Measurements from ENCODE around the gene HOXB7. TPM values are rescaled to one million over a fixed set of nuclear protein-coding genes. Genes with fewer than 3 reads are reported as not detected.

The HOXB7 gene
- total and polyA plus RNA-seq, 10 of the 15 experiments (the other 5 are each of a cell fraction or from before 2014, with no cell fraction given), result 2.8 to 7.4 (median 4.2) TPM

DNA sequence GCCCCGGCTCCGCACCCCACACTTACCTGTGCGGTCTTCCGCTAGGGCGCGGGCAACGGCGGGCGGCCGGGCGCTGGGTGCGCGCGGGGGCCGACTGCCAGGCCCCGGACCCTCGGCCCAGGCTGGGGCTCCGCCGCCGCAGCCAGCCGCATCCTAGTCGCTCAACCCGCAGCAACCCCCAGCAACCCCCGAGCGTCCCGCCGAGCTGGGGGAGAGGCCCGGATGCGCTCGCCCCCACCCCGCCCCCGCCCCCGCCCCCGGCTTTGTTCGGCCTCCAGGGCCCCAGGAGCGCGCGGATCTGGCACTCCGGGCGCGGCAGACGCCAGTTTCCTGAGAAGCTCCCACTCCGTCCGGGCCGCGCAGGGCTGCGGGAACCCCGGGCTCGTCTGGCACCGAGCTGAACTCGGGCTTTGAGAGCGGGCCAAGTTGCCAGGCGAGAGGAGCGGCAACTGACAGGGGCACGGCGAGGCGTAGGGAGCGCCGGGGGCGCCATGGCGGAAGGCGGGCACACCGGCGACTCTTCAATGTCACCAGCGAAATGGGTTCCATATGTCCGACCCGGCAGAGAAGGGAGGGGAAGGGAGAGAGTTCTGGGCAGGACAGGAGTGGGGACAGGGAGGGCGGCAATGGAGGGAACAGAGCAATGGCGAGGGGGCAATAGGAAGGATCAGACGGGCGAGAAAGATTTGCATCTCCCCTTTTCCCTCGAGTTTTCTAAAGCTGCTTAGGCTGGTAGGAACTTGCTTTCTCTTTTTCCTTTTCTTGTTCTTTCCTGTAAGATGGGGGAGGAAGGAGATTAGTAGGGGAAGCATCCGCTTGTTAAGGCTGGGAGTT lies 46.4 kb downstream of the HOXB7 start:
- ATAC-seq (no peak), FAIRE-seq (no peak), DNase-seq (ENCODE audit: low read depth, low spot score) (no peak)
- SMC1A ChIA-PET (ENCODE audit: uncharacterized antibody, unreplicated experiment), result interaction anchor here (0.6 kb wide), 1 partner anchor 90 kb away, joined by 4 read pairs; no protein-coding TSS in a partner anchor
- POLR2A ChIA-PET, result interaction anchor here (0.6 kb wide), 1 partner anchor 8 kb away, joined by 3 read pairs; no protein-coding TSS in a partner anchor
- H3K9ac ChIP-seq (ENCODE audit: control insufficient read depth, insufficient read depth, low read length), result no peak overlapping the region
- H3K27me3 ChIP-seq (replicated peaks in 1 of 2; ENCODE audit: control insufficient read depth in 2 of 2, insufficient read depth in 2 of 2, low read length in 1 of 2), result no peaks in the 10 kb centered on the region
- H4K20me1 ChIP-seq (ENCODE audit: control insufficient read depth, insufficient read depth), result no peaks in the 10 kb centered on the region
- no peaks in the 10 kb centered on the region; a peak in 1 of 4 replicates for H3K36me3 ChIP-seq (ENCODE audit: control insufficient read depth in 2 of 2, insufficient read depth in 2 of 2, low read length in 1 of 2)
- no peak overlapping the region for H3K4me3 ChIP-seq
- 63% methylated on average over 50 of the region's 73 CpGs for WGBS (ENCODE audit: insufficient coverage, insufficient replicate concordance, low lambda C conversion rate, missing lambda C conversion rate)
- BruUV-seq (replicated peaks), result no TSS peak
- intact Hi-C loops (cut with micrococcal nuclease; ENCODE audit: unreplicated experiment), result no loop called here
- H3K27ac ChIP-seq (ENCODE audit: control insufficient read depth, insufficient read depth), result no peak overlapping the region
- H3K79me2 ChIP-seq (ENCODE audit: control insufficient read depth, insufficient read depth, low read length), result no peaks in the 10 kb centered on the region
- no peaks in the 10 kb centered on the region for H3K4me1 ChIP-seq (ENCODE audit: control insufficient read depth, insufficient read depth, low read length)
- CTCF ChIA-PET, result no interaction called here
- no peak overlapping the region for H3K4me2 ChIP-seq (ENCODE audit: control insufficient read depth, insufficient read depth)
- in situ Hi-C loops (cut with MboI), result no loop called here
- RAD21 ChIA-PET (ENCODE audit: unreplicated experiment), result no interaction called here
- H2AFZ ChIP-seq (ENCODE audit: control insufficient read depth, low read depth, low read length), result no peak overlapping the region
- no peaks in the 10 kb centered on the region for H3K9me3 ChIP-seq (replicated peaks; ENCODE audit: control insufficient read depth, insufficient read depth, low read length)
- TF ChIP-seq GATAD2B (conservative IDR thresholded peaks at IDR 0.05; ENCODE audit: low read depth) (no peak), DPF2 (IDR thresholded peaks at IDR 0.05) (no peak), NR2F1 (conservative IDR thresholded peaks at IDR 0.05) (no peak), ATF7 (IDR thresholded peaks at IDR 0.05; ENCODE audit: low read depth) (no peak), ETV6 (conservative IDR thresholded peaks at IDR 0.05 in 1 of 2, IDR thresholded peaks at IDR 0.05 in 1 of 2; ENCODE audit: borderline replicate concordance in 1 of 2, low read depth in 1 of 2) (no peak), ZNF274 (IDR thresholded peaks at IDR 0.05; ENCODE audit: insufficient read depth, insufficient read length) (no peak), SMAD5 (IDR thresholded peaks at IDR 0.05; ENCODE audit: low read depth) (no peak), MTA2 (IDR thresholded peaks at IDR 0.05; ENCODE audit: low read depth) (no peak), FOXK2 (IDR thresholded peaks at IDR 0.05) (no peak)
- TF ChIP-seq, protein P1, sequence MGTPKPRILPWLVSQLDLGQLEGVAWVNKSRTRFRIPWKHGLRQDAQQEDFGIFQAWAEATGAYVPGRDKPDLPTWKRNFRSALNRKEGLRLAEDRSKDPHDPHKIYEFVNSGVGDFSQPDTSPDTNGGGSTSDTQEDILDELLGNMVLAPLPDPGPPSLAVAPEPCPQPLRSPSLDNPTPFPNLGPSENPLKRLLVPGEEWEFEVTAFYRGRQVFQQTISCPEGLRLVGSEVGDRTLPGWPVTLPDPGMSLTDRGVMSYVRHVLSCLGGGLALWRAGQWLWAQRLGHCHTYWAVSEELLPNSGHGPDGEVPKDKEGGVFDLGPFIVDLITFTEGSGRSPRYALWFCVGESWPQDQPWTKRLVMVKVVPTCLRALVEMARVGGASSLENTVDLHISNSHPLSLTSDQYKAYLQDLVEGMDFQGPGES (IDR thresholded peaks at IDR 0.05), result no peak
- TF ChIP-seq, protein P2, sequence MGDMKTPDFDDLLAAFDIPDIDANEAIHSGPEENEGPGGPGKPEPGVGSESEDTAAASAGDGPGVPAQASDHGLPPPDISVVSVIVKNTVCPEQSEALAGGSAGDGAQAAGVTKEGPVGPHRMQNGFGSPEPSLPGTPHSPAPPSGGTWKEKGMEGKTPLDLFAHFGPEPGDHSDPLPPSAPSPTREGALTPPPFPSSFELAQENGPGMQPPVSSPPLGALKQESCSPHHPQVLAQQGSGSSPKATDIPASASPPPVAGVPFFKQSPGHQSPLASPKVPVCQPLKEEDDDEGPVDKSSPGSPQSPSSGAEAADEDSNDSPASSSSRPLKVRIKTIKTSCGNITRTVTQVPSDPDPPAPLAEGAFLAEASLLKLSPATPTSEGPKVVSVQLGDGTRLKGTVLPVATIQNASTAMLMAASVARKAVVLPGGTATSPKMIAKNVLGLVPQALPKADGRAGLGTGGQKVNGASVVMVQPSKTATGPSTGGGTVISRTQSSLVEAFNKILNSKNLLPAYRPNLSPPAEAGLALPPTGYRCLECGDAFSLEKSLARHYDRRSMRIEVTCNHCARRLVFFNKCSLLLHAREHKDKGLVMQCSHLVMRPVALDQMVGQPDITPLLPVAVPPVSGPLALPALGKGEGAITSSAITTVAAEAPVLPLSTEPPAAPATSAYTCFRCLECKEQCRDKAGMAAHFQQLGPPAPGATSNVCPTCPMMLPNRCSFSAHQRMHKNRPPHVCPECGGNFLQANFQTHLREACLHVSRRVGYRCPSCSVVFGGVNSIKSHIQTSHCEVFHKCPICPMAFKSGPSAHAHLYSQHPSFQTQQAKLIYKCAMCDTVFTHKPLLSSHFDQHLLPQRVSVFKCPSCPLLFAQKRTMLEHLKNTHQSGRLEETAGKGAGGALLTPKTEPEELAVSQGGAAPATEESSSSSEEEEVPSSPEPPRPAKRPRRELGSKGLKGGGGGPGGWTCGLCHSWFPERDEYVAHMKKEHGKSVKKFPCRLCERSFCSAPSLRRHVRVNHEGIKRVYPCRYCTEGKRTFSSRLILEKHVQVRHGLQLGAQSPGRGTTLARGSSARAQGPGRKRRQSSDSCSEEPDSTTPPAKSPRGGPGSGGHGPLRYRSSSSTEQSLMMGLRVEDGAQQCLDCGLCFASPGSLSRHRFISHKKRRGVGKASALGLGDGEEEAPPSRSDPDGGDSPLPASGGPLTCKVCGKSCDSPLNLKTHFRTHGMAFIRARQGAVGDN (IDR thresholded peaks at IDR 0.05), result no peak
- TF ChIP-seq, protein P3, sequence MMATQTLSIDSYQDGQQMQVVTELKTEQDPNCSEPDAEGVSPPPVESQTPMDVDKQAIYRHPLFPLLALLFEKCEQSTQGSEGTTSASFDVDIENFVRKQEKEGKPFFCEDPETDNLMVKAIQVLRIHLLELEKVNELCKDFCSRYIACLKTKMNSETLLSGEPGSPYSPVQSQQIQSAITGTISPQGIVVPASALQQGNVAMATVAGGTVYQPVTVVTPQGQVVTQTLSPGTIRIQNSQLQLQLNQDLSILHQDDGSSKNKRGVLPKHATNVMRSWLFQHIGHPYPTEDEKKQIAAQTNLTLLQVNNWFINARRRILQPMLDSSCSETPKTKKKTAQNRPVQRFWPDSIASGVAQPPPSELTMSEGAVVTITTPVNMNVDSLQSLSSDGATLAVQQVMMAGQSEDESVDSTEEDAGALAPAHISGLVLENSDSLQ (IDR thresholded peaks at IDR 0.05), result no peak
- TF ChIP-seq, protein P4, sequence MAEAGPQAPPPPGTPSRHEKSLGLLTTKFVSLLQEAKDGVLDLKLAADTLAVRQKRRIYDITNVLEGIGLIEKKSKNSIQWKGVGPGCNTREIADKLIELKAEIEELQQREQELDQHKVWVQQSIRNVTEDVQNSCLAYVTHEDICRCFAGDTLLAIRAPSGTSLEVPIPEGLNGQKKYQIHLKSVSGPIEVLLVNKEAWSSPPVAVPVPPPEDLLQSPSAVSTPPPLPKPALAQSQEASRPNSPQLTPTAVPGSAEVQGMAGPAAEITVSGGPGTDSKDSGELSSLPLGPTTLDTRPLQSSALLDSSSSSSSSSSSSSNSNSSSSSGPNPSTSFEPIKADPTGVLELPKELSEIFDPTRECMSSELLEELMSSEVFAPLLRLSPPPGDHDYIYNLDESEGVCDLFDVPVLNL (IDR thresholded peaks at IDR 0.05; ENCODE audit: low read depth, low read length), result no peak
- TF ChIP-seq, protein P5, sequence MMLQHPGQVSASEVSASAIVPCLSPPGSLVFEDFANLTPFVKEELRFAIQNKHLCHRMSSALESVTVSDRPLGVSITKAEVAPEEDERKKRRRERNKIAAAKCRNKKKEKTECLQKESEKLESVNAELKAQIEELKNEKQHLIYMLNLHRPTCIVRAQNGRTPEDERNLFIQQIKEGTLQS (IDR thresholded peaks at IDR 0.05; ENCODE audit: borderline replicate concordance, extremely low read depth, low read depth, low read length), result no peak

All from GM12878 (cell line).